GM21367 (cell line): ENCODE measurements around the gene AQP11.
A peak's percentile ranks its signal among the peaks of the same experiment; 100 is the strongest.
"Not testable (repeated sequence)": the region's sequence is repeated elsewhere in the genome, so short reads cannot be mapped to it uniquely, and the experiment has no call there.

Experiments used
- ATAC-seq: cut with Tn5 transposase; IDR thresholded peaks from one replicate; pipeline ENCODE4 v1.9.1; 2021; ENCODE audit not compliant: unreplicated experiment

The AQP11 gene, protein sequence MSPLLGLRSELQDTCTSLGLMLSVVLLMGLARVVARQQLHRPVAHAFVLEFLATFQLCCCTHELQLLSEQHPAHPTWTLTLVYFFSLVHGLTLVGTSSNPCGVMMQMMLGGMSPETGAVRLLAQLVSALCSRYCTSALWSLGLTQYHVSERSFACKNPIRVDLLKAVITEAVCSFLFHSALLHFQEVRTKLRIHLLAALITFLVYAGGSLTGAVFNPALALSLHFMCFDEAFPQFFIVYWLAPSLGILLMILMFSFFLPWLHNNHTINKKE

DNA sequence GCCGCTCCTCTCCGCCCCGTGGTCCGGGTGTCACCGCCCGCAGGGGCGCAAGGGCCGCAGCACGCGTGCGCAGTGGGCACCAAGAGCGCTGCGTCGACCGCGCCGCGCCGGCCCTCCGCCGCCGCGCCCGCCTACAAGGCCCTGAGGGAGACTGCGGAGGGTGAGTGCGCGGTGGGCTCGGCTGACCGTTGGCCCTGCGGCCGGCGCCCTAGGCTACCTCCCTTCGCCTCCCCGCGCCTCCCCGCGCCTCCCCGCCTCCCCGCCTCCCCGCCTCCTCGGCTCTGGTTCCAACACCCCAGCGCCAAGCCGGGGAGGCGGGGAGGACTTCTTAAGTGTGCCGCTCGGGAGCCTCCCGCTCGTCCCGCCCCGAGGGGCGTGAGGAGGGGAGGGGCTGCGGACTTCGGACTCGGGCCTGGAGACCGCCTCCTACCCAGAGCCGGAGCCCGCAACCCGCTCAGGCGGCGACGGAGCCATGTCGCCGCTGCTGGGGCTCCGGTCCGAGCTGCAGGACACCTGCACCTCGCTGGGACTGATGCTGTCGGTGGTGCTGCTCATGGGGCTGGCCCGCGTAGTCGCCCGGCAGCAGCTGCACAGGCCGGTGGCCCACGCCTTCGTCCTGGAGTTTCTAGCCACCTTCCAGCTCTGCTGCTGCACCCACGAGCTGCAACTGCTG is at the start of gene AQP11:
AQP11 (plus strand) TSS at position 433 of the 673 bp plus-strand sequence; CDS start at position 473, 40 bp downstream.
- ATAC-seq: peak; percentile 81

DNA sequence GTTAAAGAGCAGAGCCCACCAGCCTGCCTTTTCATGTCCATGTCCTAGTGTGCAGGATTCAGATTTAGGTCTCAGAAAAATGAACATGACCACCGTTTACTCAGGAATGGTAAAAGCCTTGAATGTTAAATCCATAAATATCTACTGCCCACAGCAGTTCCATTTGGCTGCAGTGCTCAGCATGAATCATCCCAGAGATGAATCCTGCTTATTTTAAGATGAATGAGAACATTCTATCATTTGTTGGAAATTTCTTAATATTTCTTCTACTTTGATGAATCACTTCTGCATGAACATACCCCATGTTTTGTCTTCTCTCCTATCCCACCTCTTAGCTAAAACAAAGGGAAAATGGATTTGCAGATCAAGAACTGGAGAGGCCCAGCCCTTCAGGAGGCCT is 47.5 kb upstream of the AQP11 start:
- no peak for ATAC-seq

DNA sequence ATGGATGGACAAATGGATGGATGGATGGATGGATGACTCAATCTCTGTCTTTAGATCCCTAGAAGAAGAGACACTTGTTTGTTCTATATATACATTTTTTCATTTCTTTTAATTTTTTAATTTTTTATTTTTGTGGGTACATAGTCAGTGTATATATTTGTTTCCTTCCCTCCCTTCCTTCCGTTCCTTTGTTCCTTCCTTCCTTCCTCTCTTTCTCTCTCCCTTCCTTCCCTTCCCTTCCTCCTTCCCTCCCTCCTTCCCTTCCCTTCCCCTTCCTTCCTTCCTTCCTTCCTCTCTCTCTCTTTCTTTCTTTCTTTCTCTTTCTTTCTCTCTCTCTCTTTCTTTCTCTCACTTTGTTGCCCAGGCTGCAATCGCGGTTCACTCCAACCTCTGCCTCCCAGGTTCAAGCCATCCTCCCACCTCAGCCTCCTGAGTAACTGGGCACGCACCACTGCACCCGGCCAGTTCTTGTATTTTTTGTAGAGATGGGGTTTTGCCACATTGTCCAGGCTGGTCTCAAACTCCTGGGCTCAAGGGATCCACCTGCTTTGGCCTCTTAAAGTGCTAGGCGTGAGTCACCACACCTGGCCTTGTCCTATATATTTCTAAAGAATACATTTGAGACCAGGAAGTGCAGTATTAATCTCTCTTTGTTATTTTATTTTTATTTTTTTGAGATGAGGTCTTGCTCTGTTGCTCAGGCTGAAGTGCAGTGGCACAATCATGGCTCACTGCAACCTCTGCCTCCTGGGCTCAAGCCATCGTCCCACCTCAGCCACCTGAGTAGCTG is 42.5 kb upstream of the AQP11 start:
- ATAC-seq: no peak

DNA sequence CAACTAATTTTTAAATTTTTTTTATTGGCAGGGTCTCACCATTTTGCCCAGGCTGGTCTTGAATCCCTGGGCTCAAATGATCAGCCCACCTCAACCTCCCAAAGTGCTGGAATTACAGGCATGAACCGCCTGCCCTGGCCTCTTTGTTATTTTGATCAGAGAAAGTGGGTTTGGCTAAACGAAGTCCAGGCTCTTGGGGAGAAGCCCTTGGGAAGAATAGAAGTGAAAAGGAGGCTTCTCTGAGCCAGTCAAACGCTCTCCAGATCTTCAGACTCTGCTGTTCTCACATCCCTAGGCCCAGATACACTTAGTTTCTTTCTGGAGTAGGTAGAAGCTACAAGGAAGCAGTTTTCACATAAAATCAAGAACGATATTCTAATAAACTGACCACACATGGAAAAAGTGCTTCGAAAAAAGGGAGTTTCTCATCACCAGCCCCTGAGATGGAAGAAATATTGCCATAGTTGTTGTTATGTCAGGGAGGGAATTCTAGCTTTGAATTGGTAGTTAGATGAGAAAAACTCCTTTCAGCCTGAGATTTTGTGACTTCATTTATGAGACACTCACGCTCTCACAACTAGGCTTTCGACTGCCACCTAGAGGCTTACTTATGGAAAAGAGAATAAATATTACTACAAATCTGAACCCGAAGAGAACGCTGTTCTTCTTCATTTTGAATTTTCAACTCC is 41.7 kb upstream of the AQP11 start:
- ATAC-seq: no peak

DNA sequence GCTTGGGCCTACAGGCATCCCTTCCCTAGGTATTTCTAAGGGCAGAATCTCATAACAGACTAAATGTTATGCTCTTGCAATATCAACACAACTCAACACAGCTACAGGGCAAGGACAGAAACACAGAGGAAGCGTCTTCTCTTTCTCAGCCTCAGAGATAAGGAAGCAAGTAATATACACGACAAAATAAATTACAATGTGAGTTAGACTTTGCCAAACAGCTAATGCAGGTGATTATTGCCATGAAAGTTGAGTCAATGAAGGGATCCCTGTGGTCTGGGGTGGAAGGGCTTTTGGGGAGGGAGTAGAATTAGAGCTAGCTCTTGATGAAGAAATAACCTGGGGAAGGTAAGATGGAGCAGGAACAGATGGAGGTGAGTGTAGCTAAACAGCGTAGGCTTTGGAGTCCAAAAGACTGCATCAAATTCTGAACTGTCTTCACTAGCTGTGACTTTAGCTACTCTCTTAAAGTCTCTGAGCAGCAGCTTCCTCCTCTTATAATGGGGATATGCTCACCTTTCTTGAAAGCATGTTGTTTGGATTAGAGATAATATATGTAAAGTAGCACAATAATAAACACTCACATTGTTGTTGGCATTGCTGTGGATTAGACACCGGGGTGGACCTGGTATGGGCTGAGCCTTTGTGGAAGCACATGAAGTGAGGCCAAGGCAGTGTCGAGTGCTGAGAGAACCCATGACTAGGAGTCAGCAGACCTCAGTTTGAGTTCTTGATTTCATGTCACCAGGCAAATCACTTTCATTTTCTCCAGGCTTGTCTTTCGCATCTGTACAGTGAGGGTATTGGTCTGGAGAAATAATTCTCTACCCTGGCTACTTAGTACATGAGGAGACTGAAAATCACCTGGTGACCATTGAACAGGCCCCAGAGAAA is 41.0 kb upstream of the AQP11 start:
- ATAC-seq: no peak

DNA sequence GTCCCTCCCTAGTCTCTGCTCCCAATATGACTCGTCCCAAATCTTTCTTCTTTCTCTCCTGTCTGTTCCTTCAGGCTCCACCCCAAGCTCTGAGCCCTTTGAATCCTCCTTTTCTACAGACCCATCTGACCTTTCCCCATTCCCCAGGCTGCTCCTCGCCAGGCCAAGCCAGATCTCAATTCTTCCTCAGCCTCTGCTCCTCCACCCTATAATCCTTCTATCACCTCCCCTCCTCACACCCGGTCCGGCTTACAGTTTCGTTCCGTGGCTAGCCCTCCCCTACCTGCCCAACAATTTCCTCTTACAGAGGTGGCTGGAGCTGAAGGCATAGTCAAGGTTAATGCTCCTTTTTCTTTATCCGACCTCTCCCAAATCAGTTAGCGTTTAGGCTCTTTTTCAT is 38.3 kb upstream of the AQP11 start:
- not testable (repeated sequence) for ATAC-seq

DNA sequence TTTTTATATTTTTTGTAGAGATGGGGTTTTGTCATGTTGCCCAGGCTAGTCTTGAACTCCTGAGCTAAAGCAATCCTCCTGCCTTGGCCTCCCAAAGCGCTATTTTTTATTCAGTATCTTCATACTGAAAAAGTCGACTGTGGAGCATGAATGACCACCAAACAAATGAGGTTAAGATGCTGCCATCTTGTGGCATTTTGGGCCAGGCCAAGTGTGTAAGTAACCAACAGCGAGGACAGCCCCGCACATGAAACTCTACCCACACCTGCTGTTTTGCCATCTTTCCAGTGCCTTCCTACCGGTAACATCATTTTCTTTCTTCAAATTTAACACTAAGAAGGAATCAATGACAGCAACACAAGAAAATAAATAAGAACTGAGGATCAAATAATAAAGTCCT is 32.2 kb upstream of the AQP11 start:
- no peak for ATAC-seq

DNA sequence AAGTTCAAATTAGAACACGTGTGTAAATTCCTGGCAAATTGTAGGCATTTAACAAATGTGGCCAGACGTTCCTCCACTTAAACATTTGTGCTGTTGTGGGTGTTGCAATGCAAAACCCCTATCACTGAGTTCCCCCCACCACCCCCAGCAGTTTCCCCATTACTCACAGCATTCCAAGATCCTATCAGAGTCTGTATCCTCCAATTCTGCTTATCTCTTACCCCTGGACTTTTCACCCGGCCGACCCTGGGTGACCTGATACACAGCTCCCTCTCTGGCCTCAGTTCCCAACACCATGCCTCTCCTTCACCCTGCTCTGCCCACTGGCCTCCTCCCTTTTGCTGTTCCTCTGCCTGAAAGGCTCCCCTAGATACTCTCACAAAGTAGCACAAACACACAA is 31.4 kb upstream of the AQP11 start:
- ATAC-seq: no peak

DNA sequence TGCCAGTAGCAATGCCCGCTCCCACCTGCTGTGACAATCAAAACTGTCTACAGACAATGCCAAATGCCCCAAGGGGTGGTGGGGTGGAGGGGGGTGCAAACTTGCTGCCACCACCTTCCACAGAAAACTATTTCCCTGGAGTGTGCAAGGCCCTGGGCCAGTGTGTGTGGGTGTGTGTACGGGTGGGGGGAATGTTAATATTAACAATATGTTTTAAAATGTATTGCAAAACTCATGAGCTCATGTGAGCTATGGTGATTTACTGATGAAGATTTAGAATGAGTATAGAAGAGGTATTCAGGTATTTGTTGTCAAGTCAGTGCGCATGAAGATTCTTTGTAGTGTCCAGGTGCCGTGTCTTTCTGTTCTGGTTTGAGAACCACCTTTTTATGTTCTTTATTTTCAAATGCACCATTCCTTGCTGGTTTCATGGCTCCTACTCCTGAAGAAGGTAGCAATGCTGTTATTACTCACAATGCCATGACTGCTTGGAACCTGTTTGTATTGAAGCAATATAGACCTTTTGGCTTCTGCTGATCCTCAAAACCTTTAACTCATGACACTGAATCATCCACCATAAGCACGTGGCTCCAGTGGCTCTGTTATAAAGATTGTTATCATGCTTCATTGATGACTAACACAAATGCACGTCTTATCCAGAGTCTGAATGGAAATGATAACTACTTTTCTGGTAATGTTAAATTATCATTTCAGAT is 29.9 kb upstream of the AQP11 start:
- ATAC-seq: no peak

DNA sequence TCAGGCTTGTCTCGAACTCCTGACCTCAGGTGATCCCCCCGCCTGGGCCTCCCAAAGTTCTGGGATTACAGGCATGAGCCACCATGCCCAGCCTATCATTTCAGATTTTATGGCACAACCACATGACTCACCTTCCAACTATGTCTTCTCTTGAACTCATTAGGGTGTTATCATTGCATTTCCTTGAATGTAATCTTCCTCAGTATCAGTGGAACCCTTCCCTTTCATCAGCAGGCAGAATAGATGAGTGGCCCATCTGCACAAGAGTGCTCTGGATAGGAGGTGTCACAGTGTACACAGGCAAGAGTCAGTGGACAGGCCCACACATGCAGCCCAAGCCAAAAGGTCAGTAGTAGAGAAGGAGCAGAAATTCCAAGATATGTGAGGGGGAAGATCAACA is 29.1 kb upstream of the AQP11 start:
- no peak for ATAC-seq

DNA sequence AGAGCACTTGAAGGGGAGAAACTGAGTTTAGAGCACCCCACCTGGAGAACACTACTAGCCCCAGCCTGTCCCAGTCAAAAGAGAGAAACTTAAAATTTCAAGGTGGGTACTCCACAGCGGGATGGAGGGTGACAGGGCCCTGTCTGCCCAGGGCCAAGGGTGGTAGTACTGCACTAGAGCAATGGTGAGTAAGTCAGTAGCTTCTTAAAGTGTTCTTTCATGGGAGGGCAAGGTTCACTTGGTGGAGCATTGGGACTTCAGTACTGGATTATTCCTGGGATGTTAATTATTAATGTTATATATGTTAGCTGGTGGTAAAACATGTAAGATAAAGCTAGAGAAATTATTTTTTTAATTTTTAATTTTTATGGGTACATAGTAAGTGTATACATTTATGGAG is 28.5 kb upstream of the AQP11 start:
- no peak for ATAC-seq

DNA sequence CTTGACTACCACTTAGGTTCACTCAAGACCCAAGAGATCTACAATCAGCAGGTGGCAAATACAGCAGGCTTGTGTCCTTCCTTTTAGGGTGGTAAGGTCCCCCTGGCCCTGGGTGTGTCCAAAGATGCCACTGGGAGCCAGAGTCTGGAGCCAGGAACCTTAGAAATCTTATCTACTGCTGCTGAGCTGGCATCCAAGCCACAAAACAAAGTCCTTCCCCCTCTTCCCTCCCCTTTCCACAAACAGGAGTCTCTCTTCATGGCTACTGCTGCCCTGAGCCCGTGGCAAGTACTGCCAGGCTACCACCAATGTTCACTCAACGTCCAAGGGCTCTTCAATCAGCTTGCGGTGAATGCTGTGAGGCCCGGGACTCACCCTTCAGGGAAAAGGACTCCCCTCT is 21.4 kb upstream of the AQP11 start:
- ATAC-seq: no peak

DNA sequence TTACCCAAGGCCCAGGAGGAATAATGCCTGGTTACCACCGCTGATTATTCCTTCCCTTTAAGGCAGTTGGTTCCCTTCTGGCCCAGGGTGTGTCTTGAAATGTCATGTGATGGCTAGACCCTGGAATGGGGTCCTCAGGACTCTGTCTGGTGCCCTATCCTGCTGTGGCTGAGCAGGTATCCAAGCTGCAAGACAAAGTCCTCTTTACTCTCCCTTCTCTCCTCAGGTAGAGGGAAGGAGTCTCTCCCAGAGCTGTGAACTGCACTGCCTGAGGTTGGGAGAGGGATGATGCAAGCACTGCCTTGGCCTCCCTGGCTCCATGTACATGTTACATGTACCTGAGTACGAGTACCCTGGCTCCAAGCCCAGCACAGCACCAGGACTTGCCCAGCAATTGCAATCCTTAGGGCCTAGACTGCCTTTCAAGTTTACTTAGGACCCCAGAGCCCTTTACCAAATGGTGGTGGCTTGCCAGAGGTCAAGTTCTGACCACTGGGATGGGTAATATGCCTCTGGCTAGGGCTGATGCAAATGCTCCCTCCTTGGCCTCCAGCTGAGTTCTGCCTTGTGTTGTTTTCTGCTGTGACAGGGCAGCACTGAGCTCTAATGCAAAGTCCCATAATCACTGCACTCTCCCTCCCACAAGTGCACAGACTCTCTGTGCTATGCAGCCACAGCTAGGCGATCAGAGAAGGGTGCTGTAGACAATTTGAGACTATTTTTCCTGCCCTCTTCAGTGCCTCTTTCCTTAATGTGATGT is 20.7 kb upstream of the AQP11 start:
- no peak for ATAC-seq

DNA sequence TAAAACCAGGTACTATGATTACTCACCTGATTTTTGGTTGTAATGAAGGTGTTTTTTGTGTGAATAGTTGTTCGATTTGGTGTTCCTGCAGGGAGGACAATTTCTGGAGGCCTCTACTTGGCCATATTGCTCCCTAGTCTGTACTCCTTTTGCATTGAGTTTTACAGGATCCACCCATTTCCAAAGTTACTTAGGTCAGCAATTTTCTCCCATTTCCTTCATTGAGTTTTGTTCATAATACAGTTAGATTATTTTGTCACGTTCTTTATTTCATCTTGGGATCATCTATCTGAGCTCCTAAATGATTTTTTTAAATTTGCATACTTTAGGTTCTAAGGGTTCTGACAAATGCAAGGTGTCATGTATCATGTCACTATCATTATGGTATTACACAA is 20.1 kb upstream of the AQP11 start:
- no peak for ATAC-seq

DNA sequence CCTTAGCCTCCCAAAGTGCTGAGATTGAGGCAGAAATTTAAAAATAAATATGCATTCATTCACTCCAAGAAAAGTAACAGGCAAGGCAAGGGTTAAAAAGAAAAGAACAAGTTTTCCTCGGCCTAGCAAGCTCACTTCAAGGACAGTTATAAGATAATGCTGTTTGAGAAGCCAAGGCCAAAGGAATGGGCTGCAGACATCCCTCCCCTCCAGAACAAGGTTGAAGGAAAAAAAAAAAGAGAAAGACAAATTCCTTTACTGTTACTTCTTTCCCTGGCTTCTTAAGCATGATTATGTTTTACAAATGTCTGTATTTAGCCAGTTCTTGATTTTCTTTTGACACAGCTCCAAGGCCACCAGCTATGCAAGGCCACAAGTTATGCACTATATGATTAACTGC is 18.9 kb upstream of the AQP11 start:
- not testable (repeated sequence) for ATAC-seq

DNA sequence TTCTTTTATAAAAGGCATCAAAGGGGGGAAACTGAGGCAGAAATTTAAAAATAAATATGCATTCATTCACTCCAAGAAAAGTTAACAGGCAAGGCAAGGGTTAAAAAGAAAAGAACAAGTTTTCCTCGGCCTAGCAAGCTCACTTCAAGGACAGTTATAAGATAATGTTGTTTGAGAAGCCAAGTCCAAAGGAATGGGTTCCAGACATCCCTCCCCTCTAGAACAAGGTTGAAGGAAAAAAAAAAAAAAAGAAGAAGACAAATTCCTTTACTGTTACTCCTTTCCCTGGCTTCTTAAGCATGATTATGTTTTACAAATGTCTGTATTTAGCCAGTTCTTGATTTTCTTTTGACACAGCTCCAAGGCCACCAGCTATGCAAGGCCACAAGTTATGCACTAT is 14.3 kb upstream of the AQP11 start:
- not testable (repeated sequence) for ATAC-seq

DNA sequence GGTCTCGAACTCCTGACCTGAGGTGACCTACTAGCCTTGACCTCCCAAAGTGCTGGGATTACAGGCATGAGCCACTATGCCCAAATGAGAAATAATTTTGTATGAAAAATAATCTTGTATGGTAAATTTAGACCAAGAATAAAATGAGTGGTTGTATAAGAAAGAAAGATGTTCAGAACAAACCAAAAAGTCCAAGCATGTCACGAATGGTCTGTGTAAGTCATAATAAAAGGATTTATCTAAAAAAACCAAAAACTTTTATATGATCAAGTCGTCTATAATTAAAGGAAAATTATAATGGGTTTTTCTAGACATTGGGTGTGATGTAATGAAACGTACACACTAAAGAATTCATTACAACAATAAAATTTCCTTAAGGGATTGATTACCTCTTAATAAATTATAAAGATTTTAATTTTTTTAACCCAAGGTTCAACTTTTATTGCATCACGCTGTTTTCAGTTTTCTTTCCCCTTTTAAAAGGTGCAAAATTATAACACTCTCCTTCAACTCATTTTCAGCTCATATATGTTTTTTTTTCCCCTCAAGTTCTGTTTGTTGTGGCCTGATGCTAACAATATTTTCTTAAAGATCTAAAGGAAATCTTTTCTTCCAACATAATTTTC is 8.9 kb upstream of the AQP11 start:
- ATAC-seq: no peak

DNA sequence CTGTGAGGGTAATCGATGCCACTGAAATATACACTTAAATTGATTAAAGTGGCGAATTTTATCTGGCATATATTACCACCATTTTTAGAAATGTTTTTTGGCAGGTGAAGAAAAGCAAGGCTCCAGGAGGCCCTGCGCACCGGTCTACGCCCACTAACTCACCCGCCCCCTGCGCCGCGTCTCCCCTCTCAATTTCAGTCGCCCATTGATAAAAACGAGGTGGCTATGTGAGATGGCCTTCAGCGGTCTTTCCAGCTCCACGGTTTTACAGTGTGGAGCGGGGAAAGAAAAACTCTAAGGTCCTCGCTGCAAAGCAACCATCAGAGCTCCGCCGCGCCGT is 602 bp upstream of the AQP11 start:
- peak; percentile 5 for ATAC-seq
